Mesenteric fat pad (tissue), 1 donor: Measurements from ENCODE around the gene ACCS. TPM values are rescaled to one million over a fixed set of nuclear protein-coding genes. Genes with fewer than 3 reads are reported as not detected.

ENCODE experiments used
- DNase-seq: peaks from one replicate; pipeline ENCODE4 v3.0.0-alpha.2; 2020; ENCODE audit warnings: low spot score
- total RNA-seq: library from RNA; stranded (reverse); fragmentation: NEBNext Ultra II Directional; extraction: Animal tissue kit (Norgen Biotek cat#: 25700); gene quantifications from one replicate; pipeline ENCODE4 v1.2.1, GENCODE V29; 2021
- donor health status: DM: yes; HTN: yes; CAD: no.

The ACCS gene
- total RNA-seq, 1 donor from 2014 or later = 20.4 TPM

DNA sequence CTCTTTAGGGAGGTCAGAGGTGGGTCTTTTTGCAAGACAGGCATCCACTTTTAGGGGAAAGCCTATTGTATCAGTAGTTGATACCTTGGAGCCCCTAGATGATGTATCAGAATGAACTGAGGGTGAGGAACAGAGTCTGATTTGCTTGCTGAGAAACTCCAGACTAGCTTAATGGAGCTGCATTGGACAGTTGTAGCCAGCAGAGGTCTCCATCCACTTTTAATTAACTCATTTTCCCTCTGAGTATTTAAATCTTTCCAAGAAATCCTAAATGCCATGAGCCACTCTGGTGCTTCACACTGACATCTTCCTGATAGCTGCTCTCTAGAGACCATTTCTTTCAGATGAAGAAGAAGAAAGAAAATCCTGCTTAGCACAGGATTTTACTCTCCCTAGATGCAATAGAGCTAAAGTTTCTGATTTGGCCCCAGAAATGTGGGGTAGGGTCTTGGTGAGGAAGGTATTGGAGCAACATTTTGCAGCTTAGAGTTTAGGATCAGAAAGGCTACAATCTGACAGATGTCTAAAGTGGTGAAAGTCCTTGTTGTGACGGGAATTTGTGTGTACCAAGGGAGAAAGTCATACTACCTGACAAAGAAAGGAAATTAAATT, 67.4 kb downstream of the ACCS start:
- DNase-seq = no peak

Other genes with a start within 250 kb of the ACCS start
- 31.0 TPM for gene ALKBH3, start 185.4 kb upstream of the ACCS start, total RNA-seq
- 349 TPM for gene C11orf96, start 123.6 kb upstream of the ACCS start, total RNA-seq
- not detected for gene ACCSL, start 18.3 kb upstream of the ACCS start, total RNA-seq
- 54.3 TPM for gene EXT2, start 29.4 kb downstream of the ACCS start, total RNA-seq
- gene ALX4, start 243.9 kb downstream of the ACCS start, total RNA-seq = not detected